ENCODE data around the gene TEAD1. TPM values are rescaled to one million over a fixed set of nuclear protein-coding genes. Genes with fewer than 3 reads are reported as not detected.

The TEAD1 gene
- total RNA-seq, 4 donors from 2014 or later = 45.7 to 88.7 (median 71.4) TPM

- no peak for DNase-seq (ENCODE audit: low spot score in 2 of 2)
Measured at GRCh38 chr11:12927886-12928285, 253.7 kb downstream of the TEAD1 start.

DNA sequence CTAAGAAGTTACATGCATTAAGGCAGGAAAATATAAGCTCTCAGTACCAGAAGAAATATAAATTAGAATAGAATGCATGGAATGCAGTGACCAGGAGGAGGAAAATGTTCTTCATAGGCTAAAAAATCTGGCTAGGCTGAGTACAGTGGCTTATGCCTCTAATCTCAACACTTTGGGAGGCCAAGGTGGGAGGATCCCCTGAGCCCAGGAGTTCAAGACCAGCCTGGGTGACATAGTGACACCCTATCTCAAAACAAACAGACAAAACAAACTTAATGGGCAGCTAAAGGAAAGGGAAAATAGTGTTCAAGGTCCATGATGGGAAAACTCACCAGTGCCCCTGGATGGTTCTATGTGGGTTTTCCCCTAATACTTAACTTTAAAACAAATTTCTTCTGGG is 256.6 kb downstream of the TEAD1 start:
- intact Hi-C loops (cut with DNase I; ENCODE audit: low total_unique reads) = no loop called here
- H3K4me3 ChIP-seq (ENCODE audit: low read depth, poor library complexity, severe bottlenecking) = no peak overlapping the region
- TF ChIP-seq POLR2A (IDR thresholded peaks at IDR 0.05) = no peak
- TF ChIP-seq, protein P1, sequence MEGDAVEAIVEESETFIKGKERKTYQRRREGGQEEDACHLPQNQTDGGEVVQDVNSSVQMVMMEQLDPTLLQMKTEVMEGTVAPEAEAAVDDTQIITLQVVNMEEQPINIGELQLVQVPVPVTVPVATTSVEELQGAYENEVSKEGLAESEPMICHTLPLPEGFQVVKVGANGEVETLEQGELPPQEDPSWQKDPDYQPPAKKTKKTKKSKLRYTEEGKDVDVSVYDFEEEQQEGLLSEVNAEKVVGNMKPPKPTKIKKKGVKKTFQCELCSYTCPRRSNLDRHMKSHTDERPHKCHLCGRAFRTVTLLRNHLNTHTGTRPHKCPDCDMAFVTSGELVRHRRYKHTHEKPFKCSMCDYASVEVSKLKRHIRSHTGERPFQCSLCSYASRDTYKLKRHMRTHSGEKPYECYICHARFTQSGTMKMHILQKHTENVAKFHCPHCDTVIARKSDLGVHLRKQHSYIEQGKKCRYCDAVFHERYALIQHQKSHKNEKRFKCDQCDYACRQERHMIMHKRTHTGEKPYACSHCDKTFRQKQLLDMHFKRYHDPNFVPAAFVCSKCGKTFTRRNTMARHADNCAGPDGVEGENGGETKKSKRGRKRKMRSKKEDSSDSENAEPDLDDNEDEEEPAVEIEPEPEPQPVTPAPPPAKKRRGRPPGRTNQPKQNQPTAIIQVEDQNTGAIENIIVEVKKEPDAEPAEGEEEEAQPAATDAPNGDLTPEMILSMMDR (IDR thresholded peaks at IDR 0.05) = no peak
- DNase-seq (ENCODE audit: low spot score in 2 of 2) = no peak

More at GRCh38 chr11:12927886-12928285, 253.7 kb downstream of the TEAD1 start:
- intact Hi-C loops (cut with DNase I; ENCODE audit: low total_unique reads) = no loop called here
- no peak overlapping the region for H3K4me3 ChIP-seq (ENCODE audit: low read depth, poor library complexity, severe bottlenecking)
- 86 to 92% methylated on average over 2 of the region's 2 CpGs for WGBS, 2 donors
- TF ChIP-seq, protein P1 (IDR thresholded peaks at IDR 0.05) = no peak
- no peak for TF ChIP-seq POLR2A (IDR thresholded peaks at IDR 0.05)

GRCh38 chr11:12932485-12932884 is 258.3 kb downstream of the TEAD1 start:
- TF ChIP-seq, protein P1 (IDR thresholded peaks at IDR 0.05) = no peak
- TF ChIP-seq POLR2A (IDR thresholded peaks at IDR 0.05) = no peak
- no peak for DNase-seq (ENCODE audit: low spot score in 2 of 2)
- intact Hi-C loops (cut with DNase I; ENCODE audit: low total_unique reads) = no loop called here
- WGBS, 2 donors = 83 to 96% methylated on average over 5 of the region's 5 CpGs
- no peak overlapping the region for H3K4me3 ChIP-seq (ENCODE audit: low read depth, poor library complexity, severe bottlenecking)

DNA sequence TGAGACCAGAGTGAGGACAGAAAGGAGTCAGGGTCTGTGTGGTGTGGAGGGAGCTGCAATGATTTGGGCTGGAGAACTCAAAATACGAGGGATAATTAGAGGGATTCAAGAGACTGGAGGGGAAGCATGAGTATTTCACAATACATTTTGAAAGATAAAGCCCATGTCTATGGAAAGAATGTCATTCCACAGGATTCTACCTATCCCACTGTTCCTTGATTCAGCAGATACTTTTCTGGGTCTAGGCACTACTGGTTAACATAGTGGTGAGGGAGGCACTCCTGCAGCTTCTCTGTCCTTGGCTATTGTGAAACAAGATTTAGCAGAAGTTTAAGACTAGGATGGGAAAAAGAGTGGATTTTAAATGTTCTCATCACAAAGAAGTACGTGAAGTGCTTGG is 262.0 kb downstream of the TEAD1 start:
- H3K4me3 ChIP-seq (ENCODE audit: low read depth, poor library complexity, severe bottlenecking) = no peak overlapping the region
- DNase-seq (ENCODE audit: low spot score in 2 of 2) = no peak
- no peak for TF ChIP-seq POLR2A (IDR thresholded peaks at IDR 0.05)
- TF ChIP-seq, protein P1 (IDR thresholded peaks at IDR 0.05) = no peak
- intact Hi-C loops (cut with DNase I; ENCODE audit: low total_unique reads) = no loop called here
- 67 to 98% methylated on average over 2 of the region's 2 CpGs for WGBS, 2 donors

DNA sequence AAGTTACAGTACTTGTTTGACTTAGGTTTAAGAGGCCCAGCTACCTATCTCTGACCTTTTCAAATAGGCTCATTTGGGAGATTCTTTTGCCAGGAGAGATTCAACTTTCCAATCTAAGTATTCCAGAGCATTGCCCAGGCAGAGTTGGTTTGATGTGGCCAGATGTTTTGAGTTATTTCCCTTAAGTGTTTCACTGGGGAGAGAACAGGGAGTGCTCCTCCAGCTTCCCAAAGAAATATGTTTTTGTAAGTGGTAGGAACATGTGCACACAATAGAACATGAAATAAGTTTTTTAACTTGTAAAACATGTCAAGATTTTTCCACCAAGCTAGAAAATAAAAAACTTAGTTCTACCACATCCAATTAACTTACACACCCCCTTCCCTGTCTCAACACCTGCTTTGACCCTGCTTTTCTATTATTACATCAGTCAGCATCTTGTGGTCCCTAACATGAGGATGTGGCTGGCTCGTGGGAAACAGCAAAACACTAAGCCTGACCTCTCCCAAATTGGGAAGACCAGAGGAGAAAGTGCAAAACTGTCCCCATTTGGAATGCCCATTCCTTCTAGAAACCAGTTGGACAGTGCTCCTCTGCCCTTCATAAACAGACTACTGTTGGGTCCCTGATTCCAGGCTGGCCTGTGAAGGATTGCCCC is 264.5 kb downstream of the TEAD1 start:
- TF ChIP-seq, protein P1 (IDR thresholded peaks at IDR 0.05) = no peak
- TF ChIP-seq POLR2A (IDR thresholded peaks at IDR 0.05) = no peak
- H3K4me3 ChIP-seq (ENCODE audit: low read depth, poor library complexity, severe bottlenecking) = no peak overlapping the region
- DNase-seq (ENCODE audit: low spot score in 2 of 2) = no peak
- WGBS, 2 donors = 59 to 74% methylated on average over 1 of the region's 1 CpG
- intact Hi-C loops (cut with DNase I; ENCODE audit: low total_unique reads) = no loop called here

GRCh38 chr11:12941671-12942070 is 267.4 kb downstream of the TEAD1 start:
- DNase-seq (ENCODE audit: low spot score in 2 of 2) = no peak
- TF ChIP-seq, protein P1 (IDR thresholded peaks at IDR 0.05) = no peak
- TF ChIP-seq POLR2A (IDR thresholded peaks at IDR 0.05) = no peak
- WGBS, 2 donors = 96 to 98% methylated on average over 4 of the region's 4 CpGs
- intact Hi-C loops (cut with DNase I; ENCODE audit: low total_unique reads) = no loop called here
- no peak overlapping the region for H3K4me3 ChIP-seq (ENCODE audit: low read depth, poor library complexity, severe bottlenecking)
